OCI-LY7 (cell line): ENCODE results near the gene TRIM72. TPM values are rescaled to one million over a fixed set of nuclear protein-coding genes. Genes with fewer than 3 reads are reported as not detected.

Source experiments
- BruUV-seq: library from RNA; stranded (reverse); fragments of 400-500 nt; replicated peaks from 2 replicates; lab custom pipeline; 2021; lab: Mats Ljungman, UMichigan
- CTCF ChIA-PET: fragments of 300-600 bp; sonication (Branson Sonifier 250); formaldehyde crosslinking; loops from one replicate; lab custom pipeline; 2022; ENCODE audit warnings: antibody characterized with exemption; ENCODE audit not compliant: unreplicated experiment; lab: Charles Lee
- POLR2A ChIA-PET: fragments of 300-600 bp; sonication (Branson Sonifier 250); formaldehyde crosslinking; loops from one replicate; lab custom pipeline; 2022; ENCODE audit warnings: antibody characterized with exemption; lab: Charles Lee
- DNase-seq: peaks from one replicate; pipeline ENCODE4 v3.0.0-alpha.2; 2015; ENCODE audit warnings: low spot score
- H2AFZ ChIP-seq: fragments of 200-600 bp; sonication (generic), shearing (Covaris generic); 2 replicates; pipeline ENCODE4 v1.6.1; 2014; ENCODE audit warnings: mild to moderate bottlenecking, antibody characterized with exemption, low read length, moderate library complexity
- H3K27ac ChIP-seq: fragments of 200-600 bp; sonication (generic); 2 replicates; pipeline ENCODE4 v1.5.1; 2014; ENCODE audit warnings: mixed run types, low read depth, mild to moderate bottlenecking, moderate library complexity, low read length, inconsistent platforms; ENCODE audit not compliant: poor library complexity, severe bottlenecking
- H3K36me3 ChIP-seq: fragments of 200-600 bp; sonication (generic); 2 replicates; pipeline ENCODE4 v1.6.1; 2014; ENCODE audit warnings: mild to moderate bottlenecking, antibody characterized with exemption, low read length, moderate library complexity, mixed read lengths; ENCODE audit not compliant: insufficient read depth
- H3K4me1 ChIP-seq: fragments of 200-600 bp; sonication (generic); 2 replicates; pipeline ENCODE4 v1.5.1; 2014; ENCODE audit warnings: mild to moderate bottlenecking, low read length; ENCODE audit not compliant: insufficient read depth, poor library complexity, severe bottlenecking
- H3K4me2 ChIP-seq: fragments of 200-600 bp; sonication (generic); 2 replicates; pipeline ENCODE4 v1.6.1; 2014; ENCODE audit warnings: mild to moderate bottlenecking, low read length
- H3K4me3 ChIP-seq: fragments of 200-600 bp; sonication (generic); 2 replicates; pipeline ENCODE4 v1.5.1; 2014; ENCODE audit warnings: mild to moderate bottlenecking, low read depth, low read length; ENCODE audit not compliant: poor library complexity, severe bottlenecking
- H3K79me2 ChIP-seq: fragments of 200-600 bp; sonication (generic); 2 replicates; pipeline ENCODE4 v1.6.1; 2016; ENCODE audit warnings: low read depth, mild to moderate bottlenecking, low read length, moderate library complexity, mixed read lengths; ENCODE audit not compliant: insufficient read depth
- H3K9me2 ChIP-seq: fragments of 200-600 bp; sonication (generic); 2 replicates; pipeline ENCODE4 v1.6.1; 2016; ENCODE audit warnings: mild to moderate bottlenecking, low read length, mixed read lengths; ENCODE audit not compliant: insufficient read depth
- H3K9me3 ChIP-seq: fragments of 200-600 bp; sonication (generic); 2 replicates; pipeline ENCODE4 v1.6.1; 2014; ENCODE audit warnings: mild to moderate bottlenecking, mixed run types, low read length, mixed read lengths
- H4K20me1 ChIP-seq: fragments of 200-600 bp; sonication (generic); 2 replicates; pipeline ENCODE4 v1.6.1; 2014; ENCODE audit warnings: mild to moderate bottlenecking, antibody characterized with exemption, low read length, moderate library complexity, mixed read lengths; ENCODE audit not compliant: insufficient read depth
- CTCF ChIP-seq: fragments of 200-600 bp; sonication (generic); conservative IDR thresholded peaks from 2 replicates; pipeline ENCODE4 v1.5.1; 2014; ENCODE audit warnings: mild to moderate bottlenecking, antibody characterized with exemption, low read length, moderate library complexity, mixed read lengths
- EZH2phosphoT487 ChIP-seq: fragments of 200-600 bp; sonication (generic); IDR thresholded peaks from 2 replicates; pipeline ENCODE4 v1.6.1; 2018; ENCODE audit warnings: low read depth, borderline replicate concordance, mild to moderate bottlenecking, mixed run types, antibody characterized with exemption, low read length, moderate library complexity, mixed read lengths
- intact Hi-C: fragments of 100-400 bp; cut with micrococcal nuclease; formaldehyde crosslinking; loops from one replicate; pipeline ENCODE4 v1.10.0; 2022; ENCODE audit not compliant: unreplicated experiment
- total RNA-seq, 2 experiments: library from RNA; depleted of rRNA in 1 of 2; stranded (reverse); fragments of >200 nt in 1 of 2; shearing (Covaris generic) in 1 of 2; gene quantifications; 2 replicates each; pipeline ENCODE4 v1.2.3, GENCODE V29; 2014 to 2022

The TRIM72 gene
- total RNA-seq, 2 experiments from 2014 or later = 0.13 to 1.1 TPM

GRCh38 chr16:31273676-31274075 is 59.8 kb downstream of the TRIM72 start:
- H3K4me2 ChIP-seq = no peak overlapping the region
- no peaks in the 10 kb centered on the region for H4K20me1 ChIP-seq
- no peaks in the 10 kb centered on the region for H3K4me1 ChIP-seq
- no peak for DNase-seq
- no peak overlapping the region for H3K4me3 ChIP-seq
- no peaks in the 10 kb centered on the region for H3K36me3 ChIP-seq
- TF ChIP-seq EZH2phosphoT487 = no peak
- TF ChIP-seq CTCF = no peak
- H3K9me2 ChIP-seq = no peaks in the 10 kb centered on the region
- CTCF ChIA-PET = no interaction called here
- no peaks in the 10 kb centered on the region for H3K9me3 ChIP-seq
- no peak overlapping the region for H2AFZ ChIP-seq
- BruUV-seq = no TSS peak
- no peaks in the 10 kb centered on the region for H3K79me2 ChIP-seq
- POLR2A ChIA-PET = interaction anchor here (1.1 kb wide), 2 partner anchors 29 to 204 kb away, joined by 3 to 6 read pairs; no protein-coding TSS in a partner anchor
- intact Hi-C loops = no loop called here
- H3K27ac ChIP-seq = no peak overlapping the region

- ChIA-PET POLR2A (interaction anchor here (0.6 kb wide), 1 partner anchor 107 kb away, joined by 3 read pairs; no protein-coding TSS in a partner anchor), CTCF (no interaction called here)
- no peak overlapping the region for H3K27ac ChIP-seq
- H3K4me1 ChIP-seq = no peaks in the 10 kb centered on the region
- no peak overlapping the region for H2AFZ ChIP-seq
- no peaks in the 10 kb centered on the region for H3K9me2 ChIP-seq
- TF ChIP-seq EZH2phosphoT487 = no peak
- TF ChIP-seq CTCF = no peak
- no peaks in the 10 kb centered on the region for H4K20me1 ChIP-seq
- no peaks in the 10 kb centered on the region for H3K79me2 ChIP-seq
- H3K4me3 ChIP-seq = no peak overlapping the region
- intact Hi-C loops = no loop called here
- H3K9me3 ChIP-seq = no peaks in the 10 kb centered on the region
- BruUV-seq = no TSS peak
- H3K36me3 ChIP-seq = no peaks in the 10 kb centered on the region
- no peak overlapping the region for H3K4me2 ChIP-seq
- DNase-seq = no peak
Observed at GRCh38 chr16:31274831-31275816, 61.2 kb downstream of the TRIM72 start.

GRCh38 chr16:31276600-31276999 is 62.7 kb downstream of the TRIM72 start:
- Histone ChIP-seq H3K9me3 (no peaks in the 10 kb centered on the region), H3K4me3 (no peak overlapping the region), H4K20me1 (no peaks in the 10 kb centered on the region), H3K4me1 (no peaks in the 10 kb centered on the region), H3K79me2 (no peaks in the 10 kb centered on the region), H3K4me2 (no peak overlapping the region), H3K9me2 (no peaks in the 10 kb centered on the region), H3K36me3 (no peaks in the 10 kb centered on the region), H3K27ac (no peak overlapping the region), H2AFZ (no peak overlapping the region)
- intact Hi-C loops = no loop called here
- no peak for TF ChIP-seq CTCF
- no peak for TF ChIP-seq EZH2phosphoT487
- CTCF ChIA-PET = interaction anchor here (0.5 kb wide), 1 partner anchor 75 kb away, joined by 3 read pairs; no protein-coding TSS in a partner anchor
- no TSS peak for BruUV-seq
- DNase-seq = no peak
- POLR2A ChIA-PET = interaction anchor here (0.6 to 0.9 kb wide), 3 partner anchors 14 to 114 kb away, joined by 3 to 5 read pairs (median 3); no protein-coding TSS in a partner anchor
